ENCODE results near the gene OR6K6.

Gene OR6K6

DNA sequence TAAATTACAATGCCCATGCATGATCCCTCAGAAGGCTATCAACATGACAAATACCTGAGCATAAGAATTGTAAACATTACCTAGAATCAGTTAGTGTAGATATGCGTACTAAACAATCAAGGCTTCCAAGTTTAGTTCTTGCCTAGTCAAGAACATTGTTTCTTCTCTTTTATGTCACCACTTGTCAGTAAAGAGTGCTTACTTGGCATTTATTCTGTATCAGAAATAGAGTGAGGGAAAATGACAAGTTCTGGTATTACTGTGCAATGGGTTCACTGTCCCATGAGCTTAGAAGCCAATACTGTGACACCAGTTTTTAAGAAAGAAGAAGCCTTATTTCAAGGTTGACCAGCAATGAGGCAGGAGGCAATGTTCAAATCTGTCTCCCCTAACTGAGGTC lies 49.2 kb downstream of the OR6K6 start:
- DNase-seq, result no peak
